ENCODE results near the gene EPHA1.

The EPHA1 gene

GRCh38 chr7:143411976-143412708 lies 3.5 kb upstream of the EPHA1 start:
- Histone ChIP-seq H3K9me3 (ENCODE audit: control insufficient read depth, insufficient read depth, low read depth, low read length) (no peaks in the 10 kb centered on the region), H3K4me3 (ENCODE audit: low read depth, low read length) (no peak overlapping the region), H3K4me1 (ENCODE audit: control insufficient read depth, insufficient read depth, low read length) (peaks cover 2% of the 10 kb centered on the region; the same call in 1 of the 2 replicates), H3K27ac (ENCODE audit: extremely low read depth, low read depth, low read length) (no peak overlapping the region), H3K36me3 (ENCODE audit: control insufficient read depth in 2 of 2, insufficient read depth in 1 of 2, low read length in 2 of 2) (no peaks in the 10 kb centered on the region)
- TF ChIP-seq ZNF16 (tag by site-specific recombination; IDR thresholded peaks at IDR 0.05; ENCODE audit: low read depth), result no peak
- TF ChIP-seq ZXDB (tag by site-specific recombination; IDR thresholded peaks at IDR 0.05), result peak; percentile 24; the same call in 1 of the 2 replicates
- TF ChIP-seq CTCF (tag by site-specific recombination; IDR thresholded peaks at IDR 0.05), result no peak
- no peak for TF ChIP-seq ZNF132 (tag by site-specific recombination; IDR thresholded peaks at IDR 0.05; ENCODE audit: borderline replicate concordance)
- POLR2A ChIA-PET, result no interaction called here
- CTCF ChIA-PET, result interaction anchor here (1.3 to 1.5 kb wide), 3 partner anchors 10 to 172 kb away, joined by 3 to 7 read pairs (median 5); no protein-coding TSS in a partner anchor

- Histone ChIP-seq H3K4me1 (ENCODE audit: control insufficient read depth, insufficient read depth, low read length) (peaks cover 2% of the 10 kb centered on the region; the same call in 1 of the 2 replicates), H3K4me3 (ENCODE audit: low read depth, low read length) (no peak overlapping the region), H3K36me3 (ENCODE audit: control insufficient read depth in 2 of 2, insufficient read depth in 1 of 2, low read length in 2 of 2) (no peaks in the 10 kb centered on the region), H3K9me3 (ENCODE audit: control insufficient read depth, insufficient read depth, low read depth, low read length) (no peaks in the 10 kb centered on the region), H3K27ac (ENCODE audit: extremely low read depth, low read depth, low read length) (no peak overlapping the region)
- TF ChIP-seq EGR2 (tag by site-specific recombination; IDR thresholded peaks at IDR 0.05; ENCODE audit: low read depth) (peak; percentile 39; the same call in 1 of the 2 replicates), ZNF341 (tag by site-specific recombination; IDR thresholded peaks at IDR 0.05; ENCODE audit: low read depth) (peak; percentile 52; the same call in 1 of the 2 replicates), ZFHX2 (tag by site-specific recombination; conservative IDR thresholded peaks at IDR 0.05) (peak; percentile 37; the same call in 1 of the 2 replicates), KLF17 (tag by site-specific recombination; IDR thresholded peaks at IDR 0.05) (no peak)
- ChIA-PET POLR2A (no interaction called here), CTCF (interaction anchor here (0.6 to 1.5 kb wide), 3 partner anchors 54 to 1072 kb away, joined by 3 to 5 read pairs (median 4); no protein-coding TSS in a partner anchor)
Observed at GRCh38 chr7:143410521-143411004, 1.9 kb upstream of the EPHA1 start.

- POLR2A ChIA-PET, result interaction anchor here (1.5 to 2.7 kb wide), 2 partner anchors 10 to 27 kb away, joined by 4 to 10 read pairs; partner anchors contain the start of gene ZYX
- CTCF ChIA-PET, result interaction anchor here (0.5 to 3.6 kb wide), 3 partner anchors 8 to 117 kb away, joined by 3 to 20 read pairs (median 4); no protein-coding TSS in a partner anchor
- H3K27ac ChIP-seq (ENCODE audit: extremely low read depth, low read depth, low read length), result no peak overlapping the region
- H3K9me3 ChIP-seq (ENCODE audit: control insufficient read depth, insufficient read depth, low read depth, low read length), result no peaks in the 10 kb centered on the region
- no peak for TF ChIP-seq YY1 (tag by site-specific recombination; IDR thresholded peaks at IDR 0.05)
- peaks cover 2% of the 10 kb centered on the region; the same call in 1 of the 2 replicates for H3K4me1 ChIP-seq (ENCODE audit: control insufficient read depth, insufficient read depth, low read length)
- H3K4me3 ChIP-seq (ENCODE audit: low read depth, low read length), result peak overlapping the region; percentile 5
- H3K36me3 ChIP-seq (ENCODE audit: control insufficient read depth in 2 of 2, insufficient read depth in 1 of 2, low read length in 2 of 2), result no peaks in the 10 kb centered on the region
Observed at GRCh38 chr7:143408252-143408685, 387 bp downstream of the EPHA1 start.

GRCh38 chr7:143407287-143408251 lies 1.1 kb downstream of the EPHA1 start:
- Histone ChIP-seq H3K4me3 (ENCODE audit: low read depth, low read length) (no peak overlapping the region), H3K36me3 (ENCODE audit: control insufficient read depth in 2 of 2, insufficient read depth in 1 of 2, low read length in 2 of 2) (no peaks in the 10 kb centered on the region), H3K9me3 (ENCODE audit: control insufficient read depth, insufficient read depth, low read depth, low read length) (no peaks in the 10 kb centered on the region), H3K27ac (ENCODE audit: extremely low read depth, low read depth, low read length) (no peak overlapping the region), H3K4me1 (ENCODE audit: control insufficient read depth, insufficient read depth, low read length) (peaks cover 2% of the 10 kb centered on the region; the same call in 1 of the 2 replicates)
- CTCF ChIA-PET, result interaction anchor here (0.5 to 3.6 kb wide), 5 partner anchors 9 to 116 kb away, joined by 3 to 20 read pairs (median 5); no protein-coding TSS in a partner anchor
- POLR2A ChIA-PET, result interaction anchor here (0.7 to 2.7 kb wide), 4 partner anchors 9 to 26 kb away, joined by 3 to 10 read pairs (median 5); partner anchors contain the start of gene ZYX
- TF ChIP-seq ZNF692 (tag by site-specific recombination; IDR thresholded peaks at IDR 0.05) (no peak), ZNF362 (tag by site-specific recombination; IDR thresholded peaks at IDR 0.05) (no peak), ZSCAN4 (tag by site-specific recombination; IDR thresholded peaks at IDR 0.05) (no peak), GLIS1 (tag by site-specific recombination; IDR thresholded peaks at IDR 0.05) (no peak), ZNF488 (tag by site-specific recombination; IDR thresholded peaks at IDR 0.05) (no peak), OSR2 (tag by site-specific recombination; IDR thresholded peaks at IDR 0.05) (no peak)

All from HEK293 (cell line).